ENCODE data around the gene MRPS15.

MRPS15 gene

DNA sequence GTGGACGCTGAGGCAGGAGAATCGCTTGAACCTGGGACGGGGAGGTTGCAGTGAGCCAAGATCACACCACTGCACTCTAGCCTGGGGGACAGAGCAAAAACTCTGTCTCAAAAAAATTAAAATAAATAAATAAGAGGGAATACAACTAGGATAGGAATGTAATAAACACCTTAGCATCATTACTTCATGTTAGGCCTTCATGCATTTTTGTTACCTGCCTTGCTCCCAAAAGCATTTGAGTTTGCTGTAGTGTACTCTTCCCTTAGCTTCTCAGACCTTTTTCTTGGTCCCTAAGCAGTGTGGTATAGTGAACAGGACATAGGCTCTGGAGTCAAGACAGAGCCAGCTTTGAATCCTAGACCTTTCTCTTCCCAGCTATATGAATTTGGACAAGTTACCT, 11.1 kb downstream of the MRPS15 start:
- Histone ChIP-seq H2AK5ac (ENCODE audit: low read length) (no peak overlapping the region), H3K9me3 (ENCODE audit: insufficient read depth, low read depth, low read length) (no peaks in the 10 kb centered on the region), H3K79me2 (ENCODE audit: control insufficient read depth, insufficient read depth, low read length, poor library complexity) (no peaks in the 10 kb centered on the region), H3K9ac (ENCODE audit: low read length) (no peak overlapping the region), H3K14ac (ENCODE audit: low read length) (no peak overlapping the region), H3K27ac (ENCODE audit: low read depth, low read length) (no peak overlapping the region), H3K4me1 (ENCODE audit: control insufficient read depth in 1 of 2, insufficient read depth in 2 of 2, low read length in 2 of 2) (peaks cover 4 to 10% of the 10 kb centered on the region in 2 experiments), H2BK5ac (ENCODE audit: low read depth, low read length, poor library complexity) (no peak overlapping the region), H2BK120ac (ENCODE audit: insufficient read depth, low read length, poor library complexity) (no peak overlapping the region), H3K4ac (ENCODE audit: low read depth, low read length) (no peak overlapping the region), H4K91ac (ENCODE audit: low read depth, low read length) (no peak overlapping the region), H3K18ac (ENCODE audit: low read length) (no peak overlapping the region), H3K4me3 (ENCODE audit: low read depth, low read length) (no peak overlapping the region), H4K8ac (ENCODE audit: low read depth, low read length) (no peak overlapping the region), H3K4me2 (ENCODE audit: low read length) (no peak overlapping the region), H2BK12ac (ENCODE audit: low read length) (no peak overlapping the region), H3K79me1 (ENCODE audit: low read length) (peaks cover 6% of the 10 kb centered on the region), H3K23ac (ENCODE audit: low read length) (no peak overlapping the region), H2AFZ (ENCODE audit: insufficient read depth, low read length, poor library complexity) (no peak overlapping the region), H4K12ac (ENCODE audit: low read depth, low read length) (no peak overlapping the region), H3K27me3 (ENCODE audit: insufficient read depth, low read length) (no peaks in the 10 kb centered on the region), H3K36me3 (ENCODE audit: control insufficient read depth in 1 of 2, insufficient read depth in 2 of 2, low read length in 2 of 2) (peaks cover 14 to 29% of the 10 kb centered on the region in 2 experiments)
- no peak for DNase-seq
- no CpG with 5 or more reads among the region's 3 CpGs for WGBS (ENCODE audit: extremely low coverage, insufficient coverage, insufficient read length)

DNA sequence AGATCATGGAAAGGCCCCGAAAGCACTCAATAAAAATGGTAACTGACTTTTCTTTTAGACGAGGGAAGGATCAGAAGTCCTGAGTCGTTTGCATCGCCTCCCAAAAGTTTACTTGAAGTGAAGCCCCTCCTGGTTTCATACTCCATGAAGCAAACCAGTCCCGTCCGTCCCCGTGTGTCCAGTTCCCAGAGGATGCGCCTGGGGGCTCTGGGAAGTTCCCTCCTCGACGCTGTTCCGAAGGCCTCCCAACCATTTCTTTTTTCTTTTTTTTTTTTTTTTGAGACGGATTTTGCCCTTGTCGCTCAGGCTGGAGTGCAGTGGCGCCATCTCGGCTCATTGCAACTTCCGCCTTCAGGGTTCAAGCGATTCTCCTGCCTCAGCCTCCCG, 13.3 kb downstream of the MRPS15 start:
- Histone ChIP-seq H4K8ac (ENCODE audit: low read depth, low read length) (peak overlapping the region; percentile 96), H2AFZ (ENCODE audit: insufficient read depth, low read length, poor library complexity) (peak overlapping the region; percentile 64), H3K9ac (ENCODE audit: low read length) (no peak overlapping the region), H2AK5ac (ENCODE audit: low read length) (peak overlapping the region; percentile 52), H3K9me3 (ENCODE audit: insufficient read depth, low read depth, low read length) (no peaks in the 10 kb centered on the region), H3K79me1 (ENCODE audit: low read length) (peaks cover 6% of the 10 kb centered on the region), H3K18ac (ENCODE audit: low read length) (peak overlapping the region; percentile 70), H3K4me3 (ENCODE audit: low read depth, low read length) (peak overlapping the region; percentile 65), H4K91ac (ENCODE audit: low read depth, low read length) (peak overlapping the region; percentile 94), H3K14ac (ENCODE audit: low read length) (peak overlapping the region; percentile 90), H2BK5ac (ENCODE audit: low read depth, low read length, poor library complexity) (no peak overlapping the region), H3K4ac (ENCODE audit: low read depth, low read length) (peak overlapping the region; percentile 43), H3K23ac (ENCODE audit: low read length) (no peak overlapping the region), H2BK12ac (ENCODE audit: low read length) (no peak overlapping the region), H3K27me3 (ENCODE audit: insufficient read depth, low read length) (no peaks in the 10 kb centered on the region), H4K12ac (ENCODE audit: low read depth, low read length) (peak overlapping the region; percentile 96), H3K4me1 (ENCODE audit: control insufficient read depth in 1 of 2, insufficient read depth in 2 of 2, low read length in 2 of 2) (peaks cover 4 to 10% of the 10 kb centered on the region in 2 experiments), H3K36me3 (ENCODE audit: control insufficient read depth in 1 of 2, insufficient read depth in 2 of 2, low read length in 2 of 2) (peaks cover 5 to 16% of the 10 kb centered on the region in 2 experiments), H3K79me2 (ENCODE audit: control insufficient read depth, insufficient read depth, low read length, poor library complexity) (no peaks in the 10 kb centered on the region), H2BK120ac (ENCODE audit: insufficient read depth, low read length, poor library complexity) (no peak overlapping the region), H3K27ac (ENCODE audit: low read depth, low read length) (peak overlapping the region; percentile 81), H3K4me2 (ENCODE audit: low read length) (peak overlapping the region; percentile 71)
- peak; percentile 49 to 66 for DNase-seq
- no CpG with 5 or more reads among the region's 18 CpGs for WGBS (ENCODE audit: extremely low coverage, insufficient coverage, insufficient read length)

DNA sequence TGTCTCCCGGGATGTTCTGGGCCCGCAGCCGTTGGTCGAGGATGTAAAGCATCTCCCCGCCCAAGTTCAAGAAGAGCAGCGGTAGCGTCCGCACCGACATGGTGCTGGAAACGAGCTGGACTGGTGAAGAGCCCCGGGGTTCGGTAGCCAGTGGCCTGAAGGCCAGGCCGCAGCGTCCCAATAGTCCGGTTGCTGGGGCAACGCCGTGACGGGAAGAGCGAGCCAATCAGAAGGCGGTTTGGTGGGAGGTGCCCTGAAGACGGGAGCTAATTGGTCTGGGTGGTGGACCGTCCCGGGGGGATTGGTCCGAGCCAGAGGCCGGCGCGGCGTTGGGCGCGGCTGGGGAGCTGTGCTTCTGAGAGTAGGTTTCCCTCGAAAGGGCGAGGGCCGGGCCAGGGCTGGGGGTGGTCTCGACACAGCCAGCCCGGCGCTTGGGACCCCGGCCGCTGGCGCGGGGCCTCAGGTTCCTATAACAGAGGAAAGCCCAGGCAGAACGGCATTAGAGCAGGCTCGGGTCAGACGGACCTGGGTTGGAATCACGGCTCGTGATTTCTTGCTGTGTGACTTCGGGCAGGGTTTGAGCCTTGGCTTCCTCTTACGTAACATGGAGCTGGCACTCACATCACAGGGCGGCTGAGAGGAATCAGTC, 13.8 kb downstream of the MRPS15 start, which contains the start of gene OSCP1:
TSS of gene OSCP1 (minus strand) at position 182 of the 649 bp plus-strand sequence. CDS start at position 100, 82 bp downstream.
- no peaks in the 10 kb centered on the region for H3K79me2 ChIP-seq (ENCODE audit: control insufficient read depth, insufficient read depth, low read length, poor library complexity)

DNA sequence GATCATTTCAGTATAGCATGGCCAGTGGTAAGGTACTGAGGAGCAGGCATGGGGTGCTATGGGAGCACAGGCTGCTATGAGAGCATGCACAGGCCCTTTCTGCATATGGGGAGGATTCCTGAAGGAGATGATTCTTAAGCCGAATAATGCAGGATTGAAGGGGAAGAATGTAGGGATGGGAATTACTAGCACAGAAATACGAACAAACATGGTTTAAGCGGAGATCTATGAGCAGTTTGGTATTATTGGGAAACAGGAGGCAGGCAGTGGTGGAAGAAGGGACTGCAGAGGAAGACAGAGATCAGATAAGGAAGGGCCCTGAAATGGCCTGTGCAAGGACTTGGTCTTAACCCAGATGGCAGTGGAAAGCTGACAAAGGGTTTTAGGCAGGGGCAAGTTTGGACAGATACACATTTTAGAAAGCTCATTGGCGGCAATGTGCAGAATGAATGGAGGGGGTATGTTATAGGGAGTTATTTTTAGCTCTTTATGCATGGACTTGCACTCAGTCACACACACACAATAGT, 15.6 kb downstream of the MRPS15 start:
- WGBS (ENCODE audit: extremely low coverage, insufficient coverage, insufficient read length), result no CpG with 5 or more reads among the region's 4 CpGs
- Histone ChIP-seq H4K8ac (ENCODE audit: low read depth, low read length) (no peak overlapping the region), H2AFZ (ENCODE audit: insufficient read depth, low read length, poor library complexity) (no peak overlapping the region), H2BK120ac (ENCODE audit: insufficient read depth, low read length, poor library complexity) (no peak overlapping the region), H3K14ac (ENCODE audit: low read length) (no peak overlapping the region), H3K4me1 (ENCODE audit: control insufficient read depth in 1 of 2, insufficient read depth in 2 of 2, low read length in 2 of 2) (peaks cover 4 to 10% of the 10 kb centered on the region in 2 experiments), H3K27me3 (ENCODE audit: insufficient read depth, low read length) (no peaks in the 10 kb centered on the region), H3K9me3 (ENCODE audit: insufficient read depth, low read depth, low read length) (no peaks in the 10 kb centered on the region), H3K36me3 (ENCODE audit: control insufficient read depth in 1 of 2, insufficient read depth in 2 of 2, low read length in 2 of 2) (no peaks in the 10 kb centered on the region), H3K79me1 (ENCODE audit: low read length) (peaks cover 6% of the 10 kb centered on the region), H3K23ac (ENCODE audit: low read length) (no peak overlapping the region), H3K18ac (ENCODE audit: low read length) (no peak overlapping the region), H3K9ac (ENCODE audit: low read length) (no peak overlapping the region), H3K79me2 (ENCODE audit: control insufficient read depth, insufficient read depth, low read length, poor library complexity) (no peaks in the 10 kb centered on the region), H2BK12ac (ENCODE audit: low read length) (no peak overlapping the region), H3K27ac (ENCODE audit: low read depth, low read length) (no peak overlapping the region), H3K4me3 (ENCODE audit: low read depth, low read length) (no peak overlapping the region), H2BK5ac (ENCODE audit: low read depth, low read length, poor library complexity) (no peak overlapping the region), H2AK5ac (ENCODE audit: low read length) (no peak overlapping the region), H3K4ac (ENCODE audit: low read depth, low read length) (no peak overlapping the region), H4K12ac (ENCODE audit: low read depth, low read length) (no peak overlapping the region), H3K4me2 (ENCODE audit: low read length) (no peak overlapping the region), H4K91ac (ENCODE audit: low read depth, low read length) (no peak overlapping the region)
- no peak for DNase-seq

More for the DNA sequence above, 13.8 kb downstream of the MRPS15 start, which contains the start of gene OSCP1:
- H4K91ac ChIP-seq (ENCODE audit: low read depth, low read length), result peak within 1 kb of the TSS; percentile 94
- WGBS (ENCODE audit: extremely low coverage, insufficient coverage, insufficient read length), result no CpG with 5 or more reads among the region's 48 CpGs
- no peaks in the 10 kb centered on the region for H3K9me3 ChIP-seq (ENCODE audit: insufficient read depth, low read depth, low read length)
- peak within 1 kb of the TSS; percentile 96 for H4K12ac ChIP-seq (ENCODE audit: low read depth, low read length)
- peak within 1 kb of the TSS; percentile 76 for H2BK5ac ChIP-seq (ENCODE audit: low read depth, low read length, poor library complexity)
- peak within 1 kb of the TSS; percentile 71 for H3K4me2 ChIP-seq (ENCODE audit: low read length)
- peaks cover 1 to 11% of the 10 kb centered on the region in 2 experiments for H3K36me3 ChIP-seq (ENCODE audit: control insufficient read depth in 1 of 2, insufficient read depth in 2 of 2, low read length in 2 of 2)
- H3K27ac ChIP-seq (ENCODE audit: low read depth, low read length), result peak within 1 kb of the TSS; percentile 81
- peak within 1 kb of the TSS; percentile 70 for H3K18ac ChIP-seq (ENCODE audit: low read length)
- H2AK5ac ChIP-seq (ENCODE audit: low read length), result peak within 1 kb of the TSS; percentile 52
- H3K4me1 ChIP-seq (ENCODE audit: control insufficient read depth in 1 of 2, insufficient read depth in 2 of 2, low read length in 2 of 2), result peaks cover 4 to 10% of the 10 kb centered on the region in 2 experiments
- peak within 1 kb of the TSS; percentile 96 for H4K8ac ChIP-seq (ENCODE audit: low read depth, low read length)
- H3K4ac ChIP-seq (ENCODE audit: low read depth, low read length), result peak within 1 kb of the TSS; percentile 43
- H3K79me1 ChIP-seq (ENCODE audit: low read length), result peaks cover 6% of the 10 kb centered on the region
- DNase-seq, result peak; percentile 98 to 99
- peak within 1 kb of the TSS; percentile 70 for H2BK120ac ChIP-seq (ENCODE audit: insufficient read depth, low read length, poor library complexity)
- H3K4me3 ChIP-seq (ENCODE audit: low read depth, low read length), result peak within 1 kb of the TSS; percentile 72
- peak within 1 kb of the TSS; percentile 84 for H3K9ac ChIP-seq (ENCODE audit: low read length)
- peak within 1 kb of the TSS; percentile 90 for H3K14ac ChIP-seq (ENCODE audit: low read length)
- H3K23ac ChIP-seq (ENCODE audit: low read length), result no peak within 1 kb of the TSS
- peak within 1 kb of the TSS; percentile 15 for H2BK12ac ChIP-seq (ENCODE audit: low read length)
- H2AFZ ChIP-seq (ENCODE audit: insufficient read depth, low read length, poor library complexity), result peak within 1 kb of the TSS; percentile 79
- no peaks in the 10 kb centered on the region for H3K27me3 ChIP-seq (ENCODE audit: insufficient read depth, low read length)

Measured in trophoblast cell (in vitro differentiated cells and primary cell).